ENCODE results near the gene TENM3. TPM values are rescaled to one million over a fixed set of nuclear protein-coding genes. Genes with fewer than 3 reads are reported as not detected.

TENM3 gene
- total RNA-seq, 4 donors from 2014 or later, result 3.4 to 9.8 (median 6.9) TPM

- Histone ChIP-seq H3K4me1 (peaks cover 0 to 4% (median 0%) of the 10 kb centered on the region in 4 donors), H3K36me3 (no peaks in the 10 kb centered on the region), H3K27me3 (no peaks in the 10 kb centered on the region), H3K27ac (peak overlapping the region in 1 of 4 donors; percentile 33), H3K9me3 (no peaks in the 10 kb centered on the region), H3K4me3 (no peak overlapping the region)
- TF ChIP-seq CTCF (IDR thresholded peaks at IDR 0.05), result no peak
- no peak for TF ChIP-seq EP300 (IDR thresholded peaks at IDR 0.05; ENCODE audit: low read depth)
- TF ChIP-seq POLR2AphosphoS5 (IDR thresholded peaks at IDR 0.05), result peak in 2 of 3 donors; percentile 33 to 44
- in situ Hi-C loops (cut with MboI; ENCODE audit: low pct_ligation_motif_present in 1 of 4, low pct_unique_long_range_greater_than_20kb in 1 of 4, low sequenced_read_pairs in 3 of 4) (no loop called here), intact Hi-C loops (cut with DNase I; ENCODE audit: low total_unique reads) (no loop called here)
- DNase-seq, result no peak
- WGBS, 2 donors (ENCODE audit: low coverage in 1 of 2), result 17 to 25% methylated on average over 2 of the region's 2 CpGs
Observed at GRCh38 chr4:182207830-182208396, 35.3 kb upstream of the TENM3 start.

- H3K36me3 ChIP-seq, result no peaks in the 10 kb centered on the region
- intact Hi-C loops (cut with DNase I; ENCODE audit: low total_unique reads), result no loop called here
- H3K27ac ChIP-seq, result peak overlapping the region in 1 of 4 donors; percentile 19
- no peaks in the 10 kb centered on the region for H3K27me3 ChIP-seq
- in situ Hi-C loops (cut with MboI; ENCODE audit: low pct_ligation_motif_present in 1 of 4, low pct_unique_long_range_greater_than_20kb in 1 of 4, low sequenced_read_pairs in 3 of 4), result no loop called here
- no peak for DNase-seq
- no peak overlapping the region for H3K4me3 ChIP-seq
- H3K4me1 ChIP-seq, result peaks cover 0 to 4% (median 0%) of the 10 kb centered on the region in 4 donors
- H3K9me3 ChIP-seq, result no peaks in the 10 kb centered on the region
- 40 to 89% methylated on average over 1 to 6 of the region's 6 CpGs for WGBS, 2 donors (ENCODE audit: low coverage in 1 of 2)
- TF ChIP-seq POLR2AphosphoS5 (IDR thresholded peaks at IDR 0.05) (no peak), EP300 (IDR thresholded peaks at IDR 0.05; ENCODE audit: low read depth) (no peak), CTCF (IDR thresholded peaks at IDR 0.05) (no peak), POLR2A (IDR thresholded peaks at IDR 0.05) (no peak)
Observed at GRCh38 chr4:182208526-182209050, 34.6 kb upstream of the TENM3 start.

- H3K27me3 ChIP-seq, result no peaks in the 10 kb centered on the region
- H3K4me3 ChIP-seq, result no peak overlapping the region
- no peak for TF ChIP-seq EP300 (IDR thresholded peaks at IDR 0.05; ENCODE audit: low read depth)
- no peak for TF ChIP-seq POLR2A (IDR thresholded peaks at IDR 0.05)
- TF ChIP-seq CTCF (IDR thresholded peaks at IDR 0.05), result no peak
- no peak for TF ChIP-seq POLR2AphosphoS5 (IDR thresholded peaks at IDR 0.05)
- in situ Hi-C loops (cut with MboI; ENCODE audit: low pct_ligation_motif_present in 1 of 4, low pct_unique_long_range_greater_than_20kb in 1 of 4, low sequenced_read_pairs in 3 of 4) (no loop called here), intact Hi-C loops (cut with DNase I; ENCODE audit: low total_unique reads) (no loop called here)
- H3K27ac ChIP-seq, result no peak overlapping the region
- no peak for DNase-seq
- WGBS, 2 donors (ENCODE audit: low coverage in 1 of 2), result 67 to 76% methylated on average over 4 to 11 of the region's 11 CpGs
- H3K4me1 ChIP-seq, result peaks cover 0 to 3% (median 0%) of the 10 kb centered on the region in 4 donors
- no peaks in the 10 kb centered on the region for H3K9me3 ChIP-seq
- H3K36me3 ChIP-seq, result no peaks in the 10 kb centered on the region
Observed at GRCh38 chr4:182212211-182212761, 30.9 kb upstream of the TENM3 start.

- Histone ChIP-seq H3K4me1 (no peaks in the 10 kb centered on the region), H3K27me3 (no peaks in the 10 kb centered on the region), H3K9me3 (no peaks in the 10 kb centered on the region), H3K27ac (no peak overlapping the region), H3K4me3 (no peak overlapping the region), H3K36me3 (no peaks in the 10 kb centered on the region)
- DNase-seq, result no peak
- in situ Hi-C loops (cut with MboI; ENCODE audit: low pct_ligation_motif_present in 1 of 4, low pct_unique_long_range_greater_than_20kb in 1 of 4, low sequenced_read_pairs in 3 of 4) (no loop called here), intact Hi-C loops (cut with DNase I; ENCODE audit: low total_unique reads) (no loop called here)
- TF ChIP-seq CTCF (IDR thresholded peaks at IDR 0.05), result no peak
- no peak for TF ChIP-seq EP300 (IDR thresholded peaks at IDR 0.05; ENCODE audit: low read depth)
- no peak for TF ChIP-seq POLR2A (IDR thresholded peaks at IDR 0.05)
- TF ChIP-seq POLR2AphosphoS5 (IDR thresholded peaks at IDR 0.05), result no peak
- WGBS, 2 donors (ENCODE audit: low coverage in 1 of 2), result 64 to 84% methylated on average over 1 of the region's 1 CpG
Observed at GRCh38 chr4:182213004-182213403, 30.2 kb upstream of the TENM3 start.
